Smooth muscle cell (in vitro differentiated cells): Measurements from ENCODE around the gene RHOU. TPM values are rescaled to one million over a fixed set of nuclear protein-coding genes. Genes with fewer than 3 reads are reported as not detected.

Source experiments
- DNase-seq: peaks from one replicate; lab custom pipeline; 2025; ENCODE audit not compliant: unreplicated experiment; lab: John Stamatoyannopoulos, UW
- H2AFZ ChIP-seq: fragments of 200-600 bp; sonication (generic); 2 replicates; pipeline ENCODE4 v1.6.0; 2016; ENCODE audit warnings: antibody characterized with exemption, low read depth, mild to moderate bottlenecking
- H3F3A ChIP-seq: fragments of 200-600 bp; sonication (generic); 2 replicates; pipeline ENCODE4 v1.6.0; 2017; ENCODE audit warnings: antibody characterized with exemption, low read depth
- H3K27ac ChIP-seq: fragments of 200-600 bp; sonication (generic); 2 replicates; pipeline ENCODE4 v1.5.1; 2016; ENCODE audit warnings: low read depth, mild to moderate bottlenecking
- H3K27me3 ChIP-seq: fragments of 200-600 bp; sonication (generic); 2 replicates; pipeline ENCODE4 v1.6.1; 2016; ENCODE audit warnings: low read depth, mild to moderate bottlenecking
- H3K36me3 ChIP-seq: fragments of 200-600 bp; sonication (generic); 2 replicates; pipeline ENCODE4 v1.5.1; 2016; ENCODE audit warnings: low read depth
- H3K4me1 ChIP-seq: fragments of 200-600 bp; sonication (generic); 2 replicates; pipeline ENCODE4 v1.5.1; 2016; ENCODE audit warnings: low read depth
- H3K4me2 ChIP-seq: fragments of 200-600 bp; sonication (generic); 2 replicates; pipeline ENCODE4 v1.6.0; 2016; ENCODE audit warnings: mild to moderate bottlenecking
- H3K4me3 ChIP-seq: fragments of 200-600 bp; sonication (generic); 2 replicates; pipeline ENCODE4 v1.5.1; 2016; ENCODE audit warnings: mild to moderate bottlenecking
- H3K79me2 ChIP-seq: fragments of 200-600 bp; sonication (generic); 2 replicates; pipeline ENCODE4 v1.6.0; 2016; ENCODE audit warnings: low read depth, mild to moderate bottlenecking
- H3K9ac ChIP-seq: fragments of 200-600 bp; sonication (generic); 2 replicates; pipeline ENCODE4 v1.6.0; 2016; ENCODE audit warnings: low read depth
- H3K9me3 ChIP-seq: fragments of 200-600 bp; sonication (generic); replicated peaks from 2 replicates; pipeline ENCODE4 v1.5.1; 2016; ENCODE audit warnings: low read depth
- H4K20me1 ChIP-seq: fragments of 200-600 bp; sonication (generic); 2 replicates; pipeline ENCODE4 v1.6.0; 2016; ENCODE audit warnings: low read depth
- WGBS: methylation state at CpG from one replicate; pipeline ENCODE4 v1.1.7; 2016; ENCODE audit warnings: low lambda C conversion rate; 5-methylcytosine and 5-hydroxymethylcytosine counted together
- polyA plus RNA-seq: library from polyadenylated mRNA; unstranded; fragments of >200 nt; fragmentation: Nextera tagmentation; extraction: Ambion mirVana; gene quantifications from 2 replicates; pipeline ENCODE4 v1.2.1, GENCODE V29; 2016
- total RNA-seq: library from RNA; depleted of rRNA; stranded (reverse); fragments of >200 nt; gene quantifications from 2 replicates; pipeline ENCODE4 v1.2.3, GENCODE V29; 2014
- TF ChIP-seq, protein P1 (sequence below): fragments of 200-600 bp; sonication (generic); IDR thresholded peaks from 2 replicates; pipeline ENCODE4 v1.5.1; 2017; ENCODE audit warnings: borderline replicate concordance, mild to moderate bottlenecking, antibody characterized with exemption; ENCODE audit not compliant: insufficient read depth, poor library complexity, severe bottlenecking

RHOU gene
- total and polyA plus RNA-seq, 2 experiments from 2014 or later, result 25.8 to 50.6 TPM

DNA sequence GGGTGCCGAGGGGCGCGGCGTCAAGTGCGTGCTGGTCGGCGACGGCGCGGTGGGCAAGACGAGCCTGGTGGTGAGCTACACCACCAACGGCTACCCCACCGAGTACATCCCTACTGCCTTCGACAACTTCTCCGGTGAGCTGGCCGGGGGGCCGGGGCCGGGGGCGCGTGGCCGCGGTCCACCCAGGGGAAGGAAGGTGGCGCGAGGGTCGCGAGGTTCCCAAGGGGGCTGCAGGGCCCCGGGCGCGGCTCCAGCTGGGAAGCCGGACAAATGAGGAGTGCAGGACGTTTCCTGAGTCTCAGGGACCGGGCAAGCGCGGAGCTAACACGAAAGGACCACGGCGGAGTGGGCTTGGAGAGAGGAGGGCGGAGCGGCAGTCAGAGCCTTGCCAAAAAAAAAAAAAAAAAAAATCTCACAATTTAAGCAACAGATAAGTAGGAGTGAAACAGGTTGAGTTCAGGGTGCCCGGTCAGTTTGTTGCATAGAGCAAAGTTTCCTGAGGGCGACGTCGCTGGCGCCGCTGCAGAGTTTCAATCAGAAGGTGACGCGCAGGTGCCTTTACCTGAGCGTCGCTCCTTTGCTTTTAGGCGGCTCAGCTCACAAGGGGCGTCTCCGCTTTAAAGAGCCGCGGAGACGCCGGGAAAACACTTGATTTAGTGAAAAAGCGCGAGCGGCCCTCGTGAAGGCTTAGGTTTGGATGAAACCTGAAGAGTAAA, 750 bp downstream of the RHOU start:
- H3F3A ChIP-seq, result peaks cover 15% of the 10 kb centered on the region
- H3K27ac ChIP-seq, result peak overlapping the region; percentile 60
- peaks cover 20% of the 10 kb centered on the region for H3K4me1 ChIP-seq
- no peaks in the 10 kb centered on the region for H3K9me3 ChIP-seq
- no peaks in the 10 kb centered on the region for H3K36me3 ChIP-seq
- H3K9ac ChIP-seq, result peak overlapping the region; percentile 77
- TF ChIP-seq, protein P1, sequence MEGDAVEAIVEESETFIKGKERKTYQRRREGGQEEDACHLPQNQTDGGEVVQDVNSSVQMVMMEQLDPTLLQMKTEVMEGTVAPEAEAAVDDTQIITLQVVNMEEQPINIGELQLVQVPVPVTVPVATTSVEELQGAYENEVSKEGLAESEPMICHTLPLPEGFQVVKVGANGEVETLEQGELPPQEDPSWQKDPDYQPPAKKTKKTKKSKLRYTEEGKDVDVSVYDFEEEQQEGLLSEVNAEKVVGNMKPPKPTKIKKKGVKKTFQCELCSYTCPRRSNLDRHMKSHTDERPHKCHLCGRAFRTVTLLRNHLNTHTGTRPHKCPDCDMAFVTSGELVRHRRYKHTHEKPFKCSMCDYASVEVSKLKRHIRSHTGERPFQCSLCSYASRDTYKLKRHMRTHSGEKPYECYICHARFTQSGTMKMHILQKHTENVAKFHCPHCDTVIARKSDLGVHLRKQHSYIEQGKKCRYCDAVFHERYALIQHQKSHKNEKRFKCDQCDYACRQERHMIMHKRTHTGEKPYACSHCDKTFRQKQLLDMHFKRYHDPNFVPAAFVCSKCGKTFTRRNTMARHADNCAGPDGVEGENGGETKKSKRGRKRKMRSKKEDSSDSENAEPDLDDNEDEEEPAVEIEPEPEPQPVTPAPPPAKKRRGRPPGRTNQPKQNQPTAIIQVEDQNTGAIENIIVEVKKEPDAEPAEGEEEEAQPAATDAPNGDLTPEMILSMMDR, result no peak
- peaks cover 58% of the 10 kb centered on the region for H3K79me2 ChIP-seq
- no peaks in the 10 kb centered on the region for H3K27me3 ChIP-seq
- no peak for DNase-seq
- peak overlapping the region; percentile 69 for H3K4me3 ChIP-seq
- 1% methylated on average over 60 of the region's 60 CpGs for WGBS
- peak overlapping the region; percentile 91 for H3K4me2 ChIP-seq
- peaks cover 42% of the 10 kb centered on the region for H4K20me1 ChIP-seq
- H2AFZ ChIP-seq, result no peak overlapping the region

DNA sequence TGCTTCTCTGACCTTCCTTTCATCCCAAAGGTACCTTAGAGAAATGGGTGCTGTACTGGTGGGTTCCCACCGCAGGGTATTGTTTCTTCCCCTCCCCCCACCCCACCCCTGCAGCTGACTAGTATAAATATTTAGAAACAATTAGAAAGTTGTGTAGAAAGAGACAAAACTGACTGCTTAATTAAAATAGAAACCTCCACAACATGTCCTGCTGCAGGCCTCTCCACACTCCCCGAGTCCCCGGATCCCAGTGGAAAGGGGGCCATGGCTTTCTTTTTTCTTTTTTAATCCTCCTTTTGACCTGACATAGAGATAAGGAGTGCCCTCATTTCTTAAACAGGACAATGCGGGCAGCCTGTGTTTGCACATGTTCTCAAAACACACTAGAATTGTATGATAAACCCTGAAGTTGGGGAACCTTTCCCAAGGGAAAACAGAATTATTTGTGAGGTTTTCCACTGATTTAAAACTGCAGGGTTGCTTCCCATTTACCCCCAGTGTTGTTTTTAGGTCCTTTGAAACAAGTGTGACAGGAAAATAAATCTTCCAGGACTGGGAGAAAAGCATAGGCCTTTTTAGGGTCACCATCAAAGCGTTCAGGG, 1.7 kb downstream of the RHOU start:
- Histone ChIP-seq H4K20me1 (peaks cover 51% of the 10 kb centered on the region), H3K4me2 (peak overlapping the region; percentile 91), H3K9ac (peak overlapping the region; percentile 77), H3K4me3 (peak overlapping the region; percentile 69), H3K27me3 (no peaks in the 10 kb centered on the region), H3F3A (peaks cover 23% of the 10 kb centered on the region), H3K27ac (peak overlapping the region; percentile 60), H3K9me3 (no peaks in the 10 kb centered on the region), H2AFZ (no peak overlapping the region), H3K36me3 (no peaks in the 10 kb centered on the region), H3K4me1 (peaks cover 20% of the 10 kb centered on the region), H3K79me2 (peaks cover 66% of the 10 kb centered on the region)
- WGBS, result 20% methylated on average over 5 of the region's 5 CpGs
- TF ChIP-seq, protein P1, result no peak
- DNase-seq, result no peak

DNA sequence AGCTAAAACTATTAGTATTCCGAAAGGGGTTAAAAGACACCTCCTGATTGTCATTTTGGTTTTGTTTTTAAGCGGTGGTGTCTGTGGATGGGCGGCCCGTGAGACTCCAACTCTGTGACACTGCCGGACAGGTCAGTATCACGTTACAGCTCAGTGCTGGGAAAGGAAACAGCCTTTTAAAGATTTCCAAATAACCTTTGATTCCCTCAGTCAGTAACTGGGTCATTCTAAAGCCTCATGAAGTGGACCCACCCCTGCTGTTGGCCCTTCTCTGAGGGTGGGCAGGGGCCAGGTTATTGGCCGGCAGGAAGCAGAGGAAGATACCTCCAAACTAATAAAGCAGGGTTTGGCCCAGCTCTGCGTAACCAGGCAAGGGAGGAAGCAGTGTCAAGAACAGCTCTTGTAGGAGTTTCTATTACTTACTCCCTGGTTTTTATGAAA, 2.3 kb downstream of the RHOU start:
- H3F3A ChIP-seq, result peaks cover 23% of the 10 kb centered on the region
- DNase-seq, result no peak

More for the DNA sequence above, 2.3 kb downstream of the RHOU start:
- H3K9me3 ChIP-seq, result no peaks in the 10 kb centered on the region
- peak overlapping the region; percentile 91 for H3K4me2 ChIP-seq
- H3K9ac ChIP-seq, result peak overlapping the region; percentile 77
- TF ChIP-seq, protein P1, result no peak
- H3K4me1 ChIP-seq, result peaks cover 20% of the 10 kb centered on the region
- H4K20me1 ChIP-seq, result peaks cover 58% of the 10 kb centered on the region
- H2AFZ ChIP-seq, result no peak overlapping the region
- peak overlapping the region; percentile 60 for H3K27ac ChIP-seq
- H3K36me3 ChIP-seq, result no peaks in the 10 kb centered on the region
- WGBS, result 36% methylated on average over 8 of the region's 8 CpGs
- H3K27me3 ChIP-seq, result no peaks in the 10 kb centered on the region
- peak overlapping the region; percentile 69 for H3K4me3 ChIP-seq
- peaks cover 72% of the 10 kb centered on the region for H3K79me2 ChIP-seq
